Measurements from ENCODE around the gene ACOT4.
"Not testable (repeated sequence)": the region's sequence is repeated elsewhere in the genome, so short reads cannot be mapped to it uniquely, and the experiment has no call there.

ACOT4 gene

GRCh38 chr14:73577214-73577613, 14.5 kb upstream of the ACOT4 start:
- DNase-seq (ENCODE audit: low read depth) = not testable (repeated sequence)

GRCh38 chr14:73582102-73582979, 9.3 kb upstream of the ACOT4 start:
- DNase-seq (ENCODE audit: low read depth) = not testable (repeated sequence)

- no peak for DNase-seq (ENCODE audit: low read depth)
Observed at GRCh38 chr14:73588695-73589094, 3.0 kb upstream of the ACOT4 start.

DNA sequence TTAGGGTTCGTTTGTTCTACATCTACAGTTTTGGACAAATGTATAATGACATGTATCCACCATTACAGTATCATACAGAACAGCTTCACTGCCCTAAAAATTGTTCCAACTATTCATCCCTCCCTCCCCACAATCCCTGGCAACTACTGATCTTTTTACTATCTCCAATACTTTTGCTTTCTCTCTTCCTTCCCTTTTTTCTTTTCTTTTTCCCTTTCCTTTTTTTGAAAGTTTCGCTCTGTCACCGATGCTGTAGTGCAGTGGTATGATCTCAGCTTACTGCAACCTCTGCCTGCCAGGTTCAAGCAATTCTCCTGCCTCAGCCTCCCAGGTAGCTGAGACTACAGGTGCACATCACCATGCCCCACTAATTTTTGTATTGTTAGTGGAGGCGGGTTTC, 2.6 kb upstream of the ACOT4 start:
- DNase-seq (ENCODE audit: low read depth) = no peak

DNA sequence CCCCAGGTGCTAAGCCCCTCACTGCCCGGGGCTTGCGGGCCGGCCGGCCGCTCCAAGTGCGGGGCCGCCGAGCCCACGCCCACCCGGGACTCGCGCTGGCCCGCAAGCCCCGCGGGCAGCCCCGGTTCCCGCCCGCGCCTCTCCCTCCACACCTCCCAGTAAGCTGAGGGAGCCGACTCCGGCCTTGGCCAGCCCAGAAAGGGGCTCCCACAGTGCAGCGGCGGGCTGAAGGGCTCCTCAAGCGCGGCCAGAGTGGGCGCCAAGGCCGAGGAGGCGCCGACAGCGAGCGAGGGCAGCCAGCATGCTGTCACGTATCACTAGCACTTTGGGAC, 1.0 kb upstream of the ACOT4 start:
- DNase-seq (ENCODE audit: low read depth) = not testable (repeated sequence)

- no peak for DNase-seq (ENCODE audit: low read depth)
Observed at GRCh38 chr14:73594491-73594890, 2.8 kb downstream of the ACOT4 start.

DNA sequence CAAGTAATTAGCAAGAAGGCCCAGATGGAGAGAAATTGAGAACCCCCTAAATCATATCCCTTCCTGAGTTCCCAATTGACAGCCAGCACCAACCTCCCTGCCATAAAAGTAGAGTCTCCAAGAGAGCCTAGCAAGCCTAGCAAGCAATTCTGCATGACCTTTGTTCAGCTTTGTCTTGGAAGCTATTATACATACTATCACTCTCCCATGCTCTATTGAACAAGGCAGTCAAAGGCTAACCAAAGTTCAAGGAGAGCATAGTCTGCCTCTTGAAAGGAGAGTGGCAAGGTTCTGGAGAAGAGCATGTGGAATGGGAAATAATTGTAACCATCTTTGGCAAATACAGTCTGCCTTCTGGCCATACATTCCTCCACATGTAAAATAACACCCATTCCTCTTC, 7.8 kb downstream of the ACOT4 start:
- no peak for DNase-seq (ENCODE audit: low read depth)

DNA sequence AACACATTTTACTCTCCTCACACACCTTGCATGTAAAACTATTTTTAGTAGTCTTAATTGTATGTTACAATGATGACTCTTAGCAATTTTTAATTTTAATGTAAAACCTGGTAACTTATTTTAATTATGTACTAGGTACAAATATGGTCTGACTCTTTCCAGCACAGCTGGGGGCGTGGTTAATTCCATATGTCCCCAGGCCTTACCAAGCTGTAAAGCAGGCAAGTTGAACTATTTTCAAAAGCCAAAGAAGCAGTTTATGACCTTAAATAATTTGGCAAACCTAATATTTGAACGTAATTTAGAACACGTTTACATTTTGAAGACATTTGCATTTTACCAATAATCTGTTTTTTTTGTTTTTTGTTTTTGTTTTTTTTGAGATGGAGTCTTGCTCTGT, 11.3 kb downstream of the ACOT4 start:
- DNase-seq (ENCODE audit: low read depth) = no peak

DNA sequence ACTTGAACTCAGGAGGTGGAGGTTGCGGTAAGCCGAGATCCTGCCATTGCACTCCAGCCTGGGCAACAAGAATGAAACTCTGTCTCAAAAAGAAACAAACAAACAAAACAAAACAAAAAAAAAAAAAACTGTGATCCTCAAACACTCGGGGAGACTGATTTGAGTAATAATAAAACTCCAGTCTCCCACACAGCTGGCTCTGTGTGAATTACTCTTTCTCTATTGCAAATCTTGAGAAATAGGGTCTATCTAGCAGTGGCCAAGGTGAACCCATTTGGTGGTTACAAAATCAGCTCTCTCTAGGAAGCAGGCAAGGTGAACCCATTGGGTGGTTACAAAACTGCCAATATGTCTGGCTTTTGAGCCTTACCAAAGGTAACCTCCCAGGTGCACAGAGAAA, 14.6 kb downstream of the ACOT4 start:
- no peak for DNase-seq (ENCODE audit: low read depth)

DNA sequence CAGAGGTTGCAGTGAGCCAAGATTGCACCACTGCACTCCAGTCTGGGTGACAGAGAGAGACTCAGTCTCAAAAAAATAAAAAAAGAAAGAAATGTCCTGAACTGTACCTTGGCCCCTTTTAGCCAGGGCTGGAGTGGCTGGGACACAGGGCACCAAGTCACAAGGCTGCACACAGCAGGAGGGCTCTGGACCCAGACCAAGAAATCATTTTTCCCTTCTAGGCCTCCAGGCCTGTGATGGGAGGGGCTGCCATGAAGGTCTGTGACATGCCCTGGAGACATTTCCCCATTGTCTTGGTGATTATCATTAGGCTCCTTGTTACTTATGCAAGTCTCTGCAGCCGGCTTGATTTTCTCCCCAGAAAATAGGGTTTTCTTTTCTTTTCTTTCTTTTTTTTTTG, 15.6 kb downstream of the ACOT4 start:
- DNase-seq (ENCODE audit: low read depth) = no peak

GRCh38 chr14:73610687-73611086, 19.0 kb downstream of the ACOT4 start:
- no peak for DNase-seq (ENCODE audit: low read depth)

GRCh38 chr14:73612339-73613045, 20.8 kb downstream of the ACOT4 start, which contains the start of gene ACOT6:
ACOT6 (plus strand) TSS chr14:73612517; CDS start chr14:73612572, 55 bp downstream.
- DNase-seq (ENCODE audit: low read depth) = peak; percentile 53

- DNase-seq (ENCODE audit: low read depth) = no peak
Observed at GRCh38 chr14:73613046-73613383, 21.3 kb downstream of the ACOT4 start.

- no peak for DNase-seq (ENCODE audit: low read depth)
Observed at GRCh38 chr14:73613419-73613963, 21.8 kb downstream of the ACOT4 start.

DNA sequence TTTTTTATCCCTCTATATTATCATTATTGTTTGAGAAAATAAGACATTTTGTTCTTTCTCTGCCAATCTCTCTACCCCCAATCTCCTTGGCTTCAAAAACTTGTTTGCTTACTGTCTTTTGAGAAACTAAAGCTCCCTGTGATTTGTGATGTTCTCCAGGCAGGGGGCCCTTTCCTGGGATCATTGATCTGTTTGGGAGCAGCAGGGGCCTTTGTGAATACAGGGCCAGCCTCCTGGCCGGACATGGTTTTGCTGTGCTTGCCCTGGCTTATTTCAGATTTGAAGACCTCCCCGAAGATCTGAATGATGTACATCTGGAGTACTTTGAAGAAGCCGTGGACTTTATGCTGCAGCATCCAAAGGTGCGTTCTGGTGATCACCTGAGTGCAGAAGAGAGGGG, 25.2 kb downstream of the ACOT4 start:
- no peak for DNase-seq (ENCODE audit: low read depth)

DNA sequence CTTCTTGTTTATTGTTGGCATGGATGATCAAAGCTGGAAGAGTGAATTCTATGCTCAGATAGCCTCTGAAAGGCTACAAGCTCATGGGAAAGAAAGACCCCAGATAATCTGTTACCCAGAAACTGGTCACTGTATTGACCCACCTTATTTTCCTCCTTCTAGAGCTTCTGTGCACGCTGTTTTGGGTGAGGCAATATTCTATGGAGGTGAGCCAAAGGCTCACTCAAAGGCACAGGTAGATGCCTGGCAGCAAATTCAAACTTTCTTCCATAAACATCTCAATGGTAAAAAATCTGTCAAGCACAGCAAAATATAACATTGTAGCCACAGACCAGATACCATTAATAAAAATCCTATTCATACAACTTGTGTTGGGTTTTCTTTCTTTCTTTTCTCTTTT, 27.9 kb downstream of the ACOT4 start:
- DNase-seq (ENCODE audit: low read depth) = no peak

DNA sequence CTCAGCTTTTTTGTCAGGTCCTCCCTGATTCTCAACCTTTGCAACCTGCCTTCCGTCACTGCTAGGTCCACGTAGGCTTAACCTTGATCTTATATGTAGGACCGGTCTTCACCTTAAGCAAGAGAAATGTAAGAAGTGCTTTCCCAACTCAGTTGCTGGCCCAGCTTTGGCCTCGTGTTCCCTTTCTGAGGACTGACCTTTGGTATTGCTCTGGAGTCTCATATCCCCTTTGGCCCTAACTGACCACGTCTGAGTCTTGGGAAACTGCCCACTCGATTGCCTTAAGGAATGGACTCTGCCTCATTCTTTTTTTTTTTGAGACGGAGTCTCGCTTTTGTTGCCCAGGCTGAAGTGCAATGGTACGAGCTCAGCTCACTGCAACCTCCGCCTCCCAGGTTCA, 28.6 kb downstream of the ACOT4 start:
- DNase-seq (ENCODE audit: low read depth) = no peak

- no peak for DNase-seq (ENCODE audit: low read depth)
Observed at GRCh38 chr14:73623504-73624054, 31.9 kb downstream of the ACOT4 start.

GRCh38 chr14:73625706-73626105, 34.0 kb downstream of the ACOT4 start:
- no peak for DNase-seq (ENCODE audit: low read depth)

DNA sequence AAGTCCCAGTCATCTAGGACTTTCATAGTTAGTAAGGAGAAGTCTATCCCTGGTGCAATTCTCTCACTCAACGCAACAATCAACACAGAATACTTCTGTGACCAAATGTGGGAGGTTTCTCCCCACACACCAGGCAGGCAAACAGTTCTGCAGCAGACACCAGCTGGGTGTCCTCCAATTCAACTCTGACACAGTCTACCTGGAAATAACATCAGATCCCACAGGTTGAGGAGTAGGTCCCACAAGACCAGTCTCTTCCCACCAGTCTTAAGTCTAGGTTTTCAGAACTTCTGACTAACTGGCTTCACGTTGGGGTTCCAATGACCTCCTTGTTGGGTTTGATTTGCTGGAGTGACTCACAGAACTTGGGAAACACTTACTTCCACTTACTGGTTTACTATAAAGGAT, 35.5 kb downstream of the ACOT4 start:
- DNase-seq (ENCODE audit: low read depth) = no peak

DNA sequence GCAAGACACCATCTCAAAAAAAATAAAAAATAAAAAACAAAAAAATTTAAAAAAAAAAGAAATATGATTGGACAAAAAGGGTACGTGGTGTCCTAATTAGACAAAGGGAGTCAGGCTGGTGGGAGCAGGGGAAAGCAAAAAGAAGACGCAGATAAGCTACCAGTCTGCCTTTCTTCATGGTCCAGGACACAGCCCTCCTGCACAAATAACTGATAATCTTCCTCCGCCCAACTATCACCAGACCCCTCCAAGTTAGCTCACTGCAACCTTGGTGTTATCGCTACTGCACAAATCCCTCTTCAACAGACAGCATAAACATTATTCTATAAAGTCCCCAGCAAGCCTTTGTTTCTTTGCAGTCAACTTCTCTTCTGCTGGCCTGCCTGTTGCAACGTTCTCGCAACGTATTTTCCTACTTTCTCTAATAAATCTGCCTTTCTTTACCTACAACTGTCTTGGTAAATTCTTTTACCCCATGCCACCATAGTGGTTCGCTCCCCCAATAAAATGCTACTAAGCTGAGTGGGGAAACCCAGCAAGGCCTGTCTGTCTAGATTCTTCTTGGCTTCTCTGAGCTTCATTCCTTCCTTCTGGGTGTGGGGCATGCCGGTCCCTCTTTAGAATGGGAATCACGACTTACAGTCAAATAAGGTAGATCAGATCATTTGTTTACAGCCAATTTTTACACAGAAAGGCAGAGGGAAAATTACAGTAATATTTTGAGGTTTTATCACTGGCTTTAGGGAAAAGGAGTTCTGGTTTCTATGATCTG, 38.5 kb downstream of the ACOT4 start:
- no peak for DNase-seq (ENCODE audit: low read depth)

Data from activated T-helper 1 cell treated with Interleukin-2 at 50 U/mL for 16 hours (primary cell).